GM18520 (cell line): ENCODE results near the gene ERGIC1.
"Not testable (repeated sequence)": the region's sequence is repeated elsewhere in the genome, so short reads cannot be mapped to it uniquely, and the experiment has no call there.

Experiments
- ATAC-seq: cut with Tn5 transposase; IDR thresholded peaks from one replicate; pipeline ENCODE4 v1.9.1; 2021; ENCODE audit not compliant: unreplicated experiment

Gene ERGIC1

DNA sequence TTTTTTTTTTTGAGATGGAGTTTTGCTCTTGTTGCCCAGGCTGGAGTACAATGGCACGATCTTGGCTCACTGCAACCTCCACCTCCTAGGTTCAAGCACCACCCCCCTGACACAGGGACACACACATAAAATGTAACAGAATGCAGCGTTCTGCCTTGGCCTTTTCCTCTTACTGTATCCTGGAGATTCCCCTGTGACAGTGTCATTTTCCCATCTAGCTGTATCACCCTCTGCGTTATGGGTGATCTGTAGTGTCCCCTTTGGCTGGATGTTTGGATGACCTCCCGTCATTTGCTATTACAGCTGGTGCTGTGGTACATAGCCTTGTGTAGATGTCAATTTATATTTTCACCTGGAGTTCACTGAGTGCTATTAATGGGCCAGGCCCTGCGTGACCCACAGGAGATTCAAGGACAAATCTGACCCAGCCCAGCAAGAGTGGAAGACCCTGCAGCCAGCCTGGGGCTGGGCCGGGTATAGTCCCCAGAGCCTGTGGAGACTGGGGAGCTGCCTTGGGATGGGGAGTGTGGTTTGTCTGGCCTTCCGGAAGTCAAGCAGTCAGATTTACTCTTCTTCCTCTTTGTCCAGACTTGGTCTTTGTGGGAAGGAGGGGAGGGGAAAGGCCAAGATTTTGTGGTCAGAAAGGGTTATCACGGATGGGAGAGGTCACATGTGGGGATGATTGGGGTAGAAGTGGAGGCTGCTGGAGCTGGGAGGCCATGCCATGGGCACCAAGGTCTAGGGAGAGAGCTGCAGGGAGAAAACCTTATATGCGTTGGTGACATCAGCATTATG lies 43.6 kb downstream of the ERGIC1 start:
- no peak for ATAC-seq

DNA sequence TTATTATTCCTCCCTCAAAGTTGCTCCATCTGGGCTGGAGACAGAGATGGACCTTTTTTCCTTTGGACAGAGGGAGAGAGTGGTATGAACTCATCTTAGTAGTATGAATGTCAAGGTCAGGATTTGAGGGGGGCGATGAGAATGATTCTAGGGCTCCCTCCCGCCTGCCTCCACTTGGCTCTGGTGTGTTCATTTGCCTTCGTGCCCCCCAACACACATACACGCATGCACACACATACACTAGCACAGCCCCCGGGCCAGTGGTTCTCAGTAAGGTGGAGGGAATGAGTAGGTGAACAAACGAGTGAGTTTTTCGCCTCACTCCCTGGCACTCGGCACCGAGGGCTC lies 44.5 kb downstream of the ERGIC1 start:
- no peak for ATAC-seq

DNA sequence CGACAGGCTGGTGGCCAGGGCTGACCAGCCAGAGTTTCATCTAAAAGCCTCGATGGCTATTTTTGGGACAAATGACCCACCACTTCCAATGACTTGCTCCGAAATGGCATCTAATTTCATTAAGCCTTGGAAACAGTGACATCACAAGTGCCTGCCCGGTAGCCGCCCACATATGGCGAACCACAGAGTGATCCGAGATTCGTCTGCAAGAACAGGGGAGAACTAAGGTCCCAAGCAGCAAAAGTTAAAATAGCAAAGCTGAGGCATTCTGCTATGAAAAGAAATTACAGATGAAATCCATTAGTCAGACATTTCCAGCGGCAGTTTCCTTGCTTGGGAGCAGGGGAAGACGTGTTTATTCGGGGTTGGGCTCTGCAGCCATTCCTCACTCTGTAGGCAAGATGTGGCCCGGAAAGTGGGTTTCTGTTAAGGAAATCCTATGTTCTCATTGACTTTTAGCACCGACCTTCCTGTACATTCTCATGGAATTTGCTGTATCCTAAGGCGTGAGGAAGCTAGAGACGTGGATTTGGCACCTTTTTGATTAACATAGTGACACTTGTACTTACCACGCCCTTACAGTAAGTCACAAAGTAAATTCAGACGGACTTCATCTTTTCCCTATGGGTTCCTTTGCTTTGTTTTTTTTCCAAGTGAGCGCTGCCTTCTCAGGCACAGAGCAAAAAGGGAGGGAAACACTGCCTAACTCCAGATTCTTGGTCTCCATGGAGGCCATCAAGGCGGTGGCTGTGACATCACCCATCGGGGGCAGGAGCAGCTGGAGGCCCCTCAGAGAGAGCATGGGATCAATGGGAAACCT lies 45.1 kb downstream of the ERGIC1 start:
- no peak for ATAC-seq

DNA sequence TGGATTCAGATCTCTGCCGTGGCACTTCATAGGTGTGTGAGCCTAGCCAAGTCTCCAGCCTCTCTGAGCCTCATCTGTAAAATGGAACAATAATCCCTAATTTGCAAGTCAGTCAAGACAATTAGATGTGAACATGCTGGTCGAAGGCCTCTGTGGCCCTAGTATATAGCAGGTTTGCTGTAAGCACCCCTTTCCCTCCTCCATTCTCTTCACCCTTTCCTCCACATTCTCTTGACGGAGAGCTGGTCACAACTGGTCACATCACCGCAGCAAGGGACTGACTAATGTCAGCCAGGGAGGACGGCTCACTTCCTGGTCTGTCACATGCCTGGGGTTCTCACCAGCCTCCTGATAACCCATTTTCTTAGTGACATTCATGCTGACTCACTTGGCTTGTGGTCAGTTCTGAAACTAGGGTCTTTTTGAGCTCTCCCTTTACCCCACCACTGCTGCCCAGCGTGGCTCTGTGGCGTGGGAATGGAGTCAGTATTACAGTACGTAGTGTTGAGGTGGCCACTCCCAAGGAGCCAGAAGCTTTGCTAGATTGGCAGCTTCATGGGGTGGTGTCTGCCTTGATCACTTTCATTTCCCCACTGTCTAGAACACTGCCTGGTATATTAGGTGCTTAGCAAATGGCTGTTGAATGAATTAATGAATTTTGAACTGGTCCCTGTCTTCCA lies 47.8 kb downstream of the ERGIC1 start:
- peak; percentile 87 for ATAC-seq

DNA sequence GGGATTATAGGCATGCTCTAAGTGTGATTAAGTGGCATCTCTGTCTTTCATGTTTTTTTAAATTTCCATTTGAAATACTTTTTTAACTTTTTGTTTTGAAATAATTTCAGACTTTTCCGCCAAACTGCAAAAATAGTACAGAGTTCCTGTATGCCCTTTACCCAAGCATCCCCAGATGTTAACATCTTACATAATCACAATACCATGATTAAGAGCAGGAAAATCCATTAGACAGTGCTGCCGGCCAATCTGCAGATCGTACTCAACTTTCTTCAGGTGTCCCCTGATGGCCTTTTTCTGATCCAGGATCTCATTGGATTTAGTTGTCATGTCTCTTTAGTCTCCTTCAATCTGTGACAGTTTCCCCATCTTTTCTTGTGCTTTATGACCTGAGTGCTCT lies 49.0 kb downstream of the ERGIC1 start:
- no peak for ATAC-seq

DNA sequence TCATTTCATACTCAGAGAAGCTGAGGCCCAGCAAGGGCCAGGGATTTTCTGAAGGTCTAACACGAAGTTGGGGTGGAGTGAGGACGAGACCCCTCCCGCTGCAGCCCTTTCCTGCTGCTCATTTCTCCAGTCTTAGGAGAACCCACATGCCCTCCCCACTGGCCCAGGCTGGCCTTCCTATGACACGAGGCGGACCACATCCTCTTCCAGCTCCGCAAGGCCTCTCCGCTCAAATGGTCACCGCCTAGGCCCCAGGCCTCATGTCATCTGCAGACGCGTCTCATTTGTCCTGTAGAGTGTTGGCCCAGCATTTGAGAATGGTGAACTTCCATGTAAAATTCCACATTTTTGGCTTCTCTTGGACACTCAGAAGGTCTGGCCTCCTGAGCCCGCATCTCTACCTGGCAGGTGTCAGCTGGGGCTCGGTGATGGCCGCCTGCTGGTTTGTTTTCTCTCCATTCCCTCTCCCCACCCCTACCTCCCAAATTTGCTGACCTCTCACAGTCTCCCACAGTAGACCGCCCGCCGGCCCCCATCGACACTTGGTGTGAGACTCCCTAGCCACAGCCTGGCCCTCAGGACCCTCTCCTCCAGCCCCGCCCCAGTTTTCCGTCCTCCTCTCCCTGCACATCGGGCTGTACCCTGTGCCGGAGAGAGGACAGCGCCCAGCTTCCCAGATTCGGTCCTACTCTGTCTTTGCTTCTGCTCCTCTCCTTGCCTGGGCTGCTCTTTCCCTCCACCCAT lies 51.7 kb downstream of the ERGIC1 start:
- ATAC-seq, result no peak

DNA sequence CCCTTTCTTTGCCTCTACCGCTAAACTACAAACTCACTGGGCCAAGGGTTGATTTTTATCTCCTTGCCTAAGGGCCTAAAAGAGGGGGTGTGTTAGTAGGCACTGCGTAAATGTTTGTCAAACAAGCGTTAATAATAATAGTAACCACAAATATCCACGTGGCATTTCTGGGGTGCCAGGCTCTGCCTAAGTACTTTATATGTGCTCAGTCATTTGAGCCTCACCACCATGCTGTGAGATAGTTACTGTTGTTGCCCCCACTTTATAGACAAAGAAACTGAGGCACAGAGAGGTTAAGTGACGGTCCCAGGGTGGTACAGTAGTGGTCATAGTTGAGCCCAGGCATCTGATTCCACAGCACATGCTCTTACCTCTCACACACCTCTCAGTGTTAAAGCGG lies 52.4 kb downstream of the ERGIC1 start:
- no peak for ATAC-seq

DNA sequence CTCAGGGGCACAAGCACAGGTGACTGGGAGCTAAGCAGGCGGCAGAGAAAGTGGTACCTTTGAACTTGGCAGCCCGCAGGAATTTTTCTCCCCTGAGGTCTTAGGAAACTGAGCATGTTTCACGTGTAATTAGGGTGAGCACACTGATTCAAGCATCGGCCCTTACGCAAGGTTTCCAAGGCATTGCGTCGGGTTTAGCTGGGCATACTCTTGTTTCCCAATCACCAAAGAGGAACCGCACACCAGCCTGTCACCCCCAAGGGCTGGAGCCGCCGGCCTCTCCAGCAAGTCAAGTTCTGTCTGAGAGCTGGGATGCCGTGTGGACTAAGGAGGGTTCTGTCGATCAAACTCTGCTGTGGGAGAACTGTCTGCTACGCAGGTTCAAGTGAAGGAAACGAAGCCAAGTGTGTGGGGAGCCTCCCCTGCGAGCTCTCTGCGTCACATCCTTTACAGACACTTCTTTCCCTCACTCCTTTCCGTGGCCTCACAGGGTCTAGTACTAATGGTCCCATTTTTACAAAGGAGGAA lies 53.0 kb downstream of the ERGIC1 start:
- no peak for ATAC-seq

DNA sequence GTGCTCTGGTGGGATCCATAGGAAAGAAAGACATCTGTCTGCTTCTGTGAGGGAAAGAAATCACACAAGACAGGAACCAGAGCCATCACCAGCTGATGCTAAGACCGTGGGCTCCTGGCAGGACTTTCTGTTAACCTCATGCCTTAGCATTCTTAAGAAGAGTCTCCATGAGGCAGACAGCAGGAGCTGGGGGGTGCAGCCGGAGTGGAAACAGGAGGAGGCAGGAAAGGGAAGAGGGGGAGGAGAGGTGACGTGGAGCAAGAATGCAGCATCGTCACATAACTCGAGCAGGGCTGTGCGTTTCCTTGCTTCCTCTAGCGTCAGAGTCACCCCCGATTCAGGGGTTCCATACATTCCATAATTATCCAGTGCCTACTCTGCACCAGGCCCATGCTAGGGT lies 53.6 kb downstream of the ERGIC1 start:
- ATAC-seq, result no peak

DNA sequence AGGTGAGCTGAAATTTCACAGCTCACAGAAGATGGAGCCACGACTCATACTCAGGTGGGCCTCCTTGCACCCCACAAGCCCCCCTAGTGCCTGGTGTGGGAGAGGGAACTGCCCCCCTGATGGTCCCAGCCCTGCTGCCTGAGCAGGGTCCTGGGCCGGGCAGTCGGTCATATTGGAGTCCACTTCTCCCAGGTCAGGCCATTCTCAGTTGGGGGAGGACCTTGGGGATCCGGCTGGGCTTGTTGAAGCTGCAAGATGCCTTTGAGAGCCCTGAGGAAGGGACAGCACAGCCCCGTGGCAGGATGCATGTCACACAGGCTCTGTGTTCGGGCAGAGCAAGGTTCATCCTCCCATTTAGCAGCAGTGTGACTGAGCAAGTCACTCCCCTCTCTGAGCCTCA lies 56.6 kb downstream of the ERGIC1 start:
- ATAC-seq, result no peak

DNA sequence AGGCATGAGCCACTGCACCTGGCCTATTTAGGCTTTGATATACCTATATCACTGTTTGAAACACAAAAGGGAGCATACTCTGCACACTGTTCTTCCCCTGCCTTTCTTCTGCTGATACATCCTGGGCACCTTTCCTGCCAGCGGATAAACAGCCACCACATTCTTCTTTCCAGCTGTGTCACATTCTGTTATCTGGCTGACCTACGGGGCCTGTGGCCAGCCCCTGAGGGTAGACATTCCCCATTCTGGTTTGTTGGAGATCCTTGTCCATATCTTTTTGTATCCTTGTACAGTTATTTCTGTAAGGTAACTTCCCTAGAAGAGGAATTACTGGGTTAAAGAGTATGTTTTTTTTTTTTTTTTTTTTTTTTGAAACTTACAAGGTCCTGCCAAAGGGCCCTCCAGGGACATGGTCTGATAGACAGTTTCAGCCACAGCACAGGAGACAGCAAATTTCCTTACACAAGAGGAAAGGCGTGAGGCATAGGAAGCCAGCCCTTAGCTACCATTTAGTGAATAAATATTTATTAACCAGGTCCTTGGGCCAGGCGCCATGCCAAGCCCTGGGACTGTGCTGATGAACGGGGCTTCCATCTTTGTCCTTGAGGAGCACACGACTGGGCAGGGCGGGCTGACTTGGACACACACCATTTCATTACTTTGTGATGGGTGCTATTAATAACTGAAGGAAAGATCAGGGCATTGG lies 57.8 kb downstream of the ERGIC1 start:
- ATAC-seq, result no peak

DNA sequence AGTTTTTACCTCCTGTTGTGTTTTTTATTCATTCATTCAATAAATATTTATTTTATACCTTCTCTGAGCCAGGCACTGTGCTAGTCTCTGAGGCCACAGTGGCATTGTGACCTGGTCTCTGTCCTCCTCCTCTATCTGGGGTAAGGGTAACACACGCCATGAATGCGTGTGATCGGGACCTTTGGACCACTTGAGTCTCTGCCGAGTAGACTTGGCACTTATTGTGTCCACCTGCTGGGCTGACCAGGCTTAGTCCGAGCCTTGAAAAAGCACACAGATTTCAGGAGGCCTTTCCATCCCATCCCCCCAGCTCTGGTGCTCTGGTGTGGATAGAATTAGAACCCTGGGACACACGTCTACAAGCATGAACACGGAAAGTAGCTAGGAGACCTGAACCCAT lies 58.7 kb downstream of the ERGIC1 start:
- ATAC-seq, result no peak

DNA sequence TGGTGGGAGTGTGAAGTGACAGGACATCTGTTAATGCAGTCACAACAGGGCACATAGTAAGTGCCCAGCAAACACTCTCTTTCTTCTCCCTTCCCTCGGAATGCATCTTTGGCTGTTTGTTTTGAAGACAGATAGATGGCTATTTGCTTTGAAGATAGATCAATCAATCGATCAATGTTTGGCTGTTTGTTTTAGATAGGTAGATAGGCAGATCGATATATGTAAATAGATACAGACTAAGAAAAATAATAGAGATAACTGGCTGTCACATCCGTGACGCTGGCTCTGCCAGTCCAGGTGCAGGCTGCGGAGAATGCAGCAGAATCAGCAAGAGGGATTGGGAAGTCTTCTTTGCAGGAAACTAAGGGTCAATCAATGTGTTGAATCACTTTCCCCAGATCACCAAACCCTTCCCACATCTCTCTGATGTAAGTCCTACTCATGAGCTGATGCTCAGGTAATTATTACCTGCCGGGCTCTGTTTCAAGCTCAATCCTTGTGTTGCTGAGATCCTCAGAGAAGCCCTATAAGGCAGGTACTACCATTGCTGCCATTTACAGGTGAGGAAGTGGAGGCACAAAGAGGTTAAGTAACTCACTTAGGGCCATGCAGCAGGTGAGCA lies 60.8 kb downstream of the ERGIC1 start:
- no peak for ATAC-seq

DNA sequence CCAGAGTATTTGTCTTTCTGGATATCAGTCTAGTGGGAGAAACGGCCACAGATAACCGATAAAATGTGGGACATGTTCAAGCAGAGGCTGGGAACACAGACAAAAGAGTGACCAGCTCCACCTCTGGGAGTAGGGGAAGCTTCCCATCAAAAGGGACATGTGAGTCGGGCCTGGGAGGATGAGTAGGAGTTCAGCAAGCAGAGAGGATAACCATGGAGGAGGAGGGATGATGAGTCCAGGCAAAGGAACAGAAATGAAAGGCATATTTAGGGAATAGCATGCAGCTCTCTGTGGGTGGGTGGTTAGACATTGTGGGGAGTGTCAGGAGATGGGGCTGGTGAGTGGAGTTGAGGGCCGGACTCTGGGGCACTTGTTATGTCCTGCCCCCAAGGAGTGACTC lies 61.5 kb downstream of the ERGIC1 start:
- ATAC-seq, result no peak

DNA sequence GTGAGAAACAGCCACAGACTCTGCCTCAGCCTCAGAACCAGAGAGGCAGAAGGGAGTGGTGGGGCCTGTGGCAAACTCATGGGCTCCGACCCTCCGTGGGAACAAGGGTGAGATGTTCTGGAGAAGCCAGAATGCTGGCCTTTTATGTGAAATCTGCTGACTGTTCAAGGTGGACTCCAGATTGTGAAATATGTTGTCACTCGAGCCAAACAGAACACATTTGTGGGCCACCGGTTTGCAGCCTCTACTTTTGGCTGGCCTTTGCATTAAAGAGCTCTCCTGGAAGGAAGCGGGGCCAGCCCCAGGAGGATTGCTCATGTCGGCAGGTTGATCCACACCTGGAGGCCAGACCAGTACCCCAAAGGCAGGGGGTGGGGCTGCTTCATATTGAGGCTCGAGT lies 62.4 kb downstream of the ERGIC1 start:
- ATAC-seq, result no peak

DNA sequence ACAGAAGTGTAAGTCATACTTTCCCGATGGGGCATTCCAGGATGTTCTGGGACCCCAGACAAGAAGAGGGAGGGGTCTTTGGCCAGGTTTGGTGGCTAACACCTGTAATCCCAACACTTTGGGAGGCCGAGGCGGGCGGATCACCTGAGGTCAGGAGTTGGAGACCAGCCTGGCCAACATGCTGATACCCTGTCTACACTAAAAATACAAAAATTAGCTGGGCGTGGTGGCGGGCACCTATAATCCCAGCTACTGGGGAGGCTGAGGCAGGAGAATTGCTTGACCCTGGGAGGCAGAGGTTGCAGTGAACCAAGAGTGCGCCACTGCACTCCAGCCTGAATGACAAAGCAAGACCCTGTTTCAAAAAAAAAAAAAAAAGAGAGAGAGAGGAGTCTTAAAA lies 63.0 kb downstream of the ERGIC1 start:
- ATAC-seq, result not testable (repeated sequence)

DNA sequence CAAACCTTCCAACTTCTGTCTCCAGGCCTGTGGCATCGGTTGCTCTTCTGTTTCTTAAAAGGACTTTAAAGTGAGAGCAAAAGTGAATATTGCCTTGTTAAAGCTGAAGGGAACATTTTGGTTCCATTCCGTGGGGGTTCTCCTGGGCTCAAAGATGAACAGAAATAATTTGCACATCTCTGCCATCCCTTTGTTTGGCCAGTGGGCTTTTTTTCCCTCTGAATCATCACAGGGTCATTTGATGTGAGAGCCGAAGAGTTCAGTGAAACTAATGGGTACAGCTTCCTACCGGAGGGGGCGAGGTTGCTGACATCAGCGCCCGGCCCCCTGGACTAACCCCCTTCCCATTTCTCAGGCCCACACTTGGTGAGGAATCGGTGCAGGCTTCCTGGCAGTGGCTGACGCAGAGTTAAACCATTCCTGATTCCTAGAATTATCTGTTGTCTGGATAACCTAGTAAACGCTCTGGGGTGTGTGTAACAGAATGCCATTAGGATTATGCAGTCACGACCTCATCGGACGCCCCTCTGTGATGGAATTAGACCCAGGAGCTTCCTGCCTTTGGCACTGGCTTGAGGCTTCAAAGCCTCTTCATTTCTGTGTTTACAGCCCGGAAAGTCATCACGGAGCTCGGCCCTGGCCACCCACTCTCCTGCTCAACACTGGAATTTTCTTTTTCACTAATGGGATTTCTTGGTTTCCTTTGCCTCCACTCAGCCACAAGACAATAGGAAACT lies 63.6 kb downstream of the ERGIC1 start:
- ATAC-seq, result no peak

DNA sequence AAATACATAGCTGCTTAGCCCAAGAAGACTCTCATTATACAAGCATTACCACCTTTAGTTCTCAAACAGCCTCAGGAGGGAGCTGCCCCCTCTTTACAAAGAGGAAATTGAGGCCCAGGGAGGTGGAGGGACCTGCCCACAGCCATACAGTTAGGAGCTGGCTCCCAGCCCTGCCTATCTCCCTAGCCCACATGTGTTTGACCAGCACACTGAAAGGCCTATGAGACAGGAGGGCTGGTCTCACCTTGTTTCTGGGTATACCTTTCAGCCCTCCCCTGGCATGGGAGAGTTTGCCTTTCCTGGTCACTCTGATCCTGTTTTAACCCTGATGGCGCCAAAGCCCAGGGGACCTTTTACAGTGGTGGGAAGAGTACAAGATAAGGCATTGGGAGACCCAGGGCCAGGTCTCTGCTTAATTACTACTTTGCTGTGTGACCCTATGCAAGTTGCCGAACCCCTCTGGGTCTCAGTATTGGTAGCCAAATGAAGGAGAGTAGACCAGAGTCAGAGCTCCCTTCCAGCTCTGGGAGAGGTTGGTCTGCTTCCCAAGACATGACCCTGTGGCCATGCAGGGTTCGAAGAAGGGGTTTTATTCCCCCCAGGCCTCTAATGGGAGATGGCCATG lies 64.3 kb downstream of the ERGIC1 start:
- ATAC-seq, result no peak

DNA sequence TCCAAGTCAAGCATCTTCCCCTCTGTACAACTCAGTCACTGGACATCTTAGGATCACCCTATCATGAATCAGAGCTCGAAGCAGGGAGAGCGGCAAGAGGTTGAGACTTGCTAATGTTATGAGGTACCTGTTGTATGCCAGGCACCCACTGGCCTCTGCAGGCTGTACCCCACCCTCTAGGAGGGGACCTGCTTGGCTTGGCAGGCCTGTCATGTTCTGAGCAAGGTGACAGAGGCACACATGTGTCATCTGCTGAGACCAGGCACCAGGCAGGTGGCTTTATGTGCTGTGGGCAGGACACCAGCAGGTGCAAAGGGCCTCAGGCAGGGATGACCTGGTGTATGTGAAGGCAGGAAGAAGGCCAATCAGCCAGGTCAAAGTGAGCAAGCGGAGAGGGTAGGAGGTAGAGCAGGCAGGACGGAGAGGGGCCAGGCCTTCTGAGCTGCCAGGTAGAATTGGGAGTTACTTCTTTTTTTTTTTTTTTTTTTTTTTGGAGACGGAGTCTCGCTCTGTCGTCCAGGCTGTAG lies 64.9 kb downstream of the ERGIC1 start:
- no peak for ATAC-seq
